Esophagus muscularis mucosa (tissue), 4 donors: ENCODE data around the gene UNC5CL. TPM values are rescaled to one million over a fixed set of nuclear protein-coding genes. Genes with fewer than 3 reads are reported as not detected.

Source experiments
- DNase-seq: peaks from one replicate; pipeline ENCODE4 v3.0.0-alpha.2; 2017; ENCODE audit errors: extremely low spot score
- H3K27ac ChIP-seq, 4 donors: fragments of 200-600 bp; sonication (generic); replicated peaks in 1 of 4; 1 replicate in 3 of 4; 2 replicates in 1 of 4; pipeline ENCODE4 v1.5.1; 2016 to 2019; ENCODE audit warnings: mild to moderate bottlenecking in 1 of 4
- H3K27me3 ChIP-seq, 4 donors: fragments of 200-600 bp; sonication (generic); one replicate each; pipeline versions ENCODE4 v1.5.1 to v1.6.0; 2016 to 2019
- H3K36me3 ChIP-seq, 4 donors: fragments of 200-600 bp; sonication (generic); one replicate each; pipeline ENCODE4 v1.5.1; 2016 to 2019
- H3K4me1 ChIP-seq, 4 donors: fragments of 200-600 bp; sonication (generic); one replicate each; pipeline ENCODE4 v1.5.1; 2016 to 2019
- H3K4me3 ChIP-seq, 4 donors: fragments of 200-600 bp; sonication (generic); 1 replicate in 2 of 4; 2 replicates in 2 of 4; pipeline ENCODE4 v1.5.1; 2016 to 2019; ENCODE audit warnings: mild to moderate bottlenecking in 4 of 4, moderate library complexity in 1 of 4
- H3K9me3 ChIP-seq, 4 donors: fragments of 200-600 bp; sonication (generic); 1 replicate in 3 of 4; 2 replicates in 1 of 4; pipeline ENCODE4 v1.5.1; 2016 to 2019
- CTCF ChIP-seq, 3 experiments: fragments of 200-600 bp in 2 of 3; fragments of 450-650 bp in 1 of 3; sonication (generic) in 2 of 3; IDR thresholded peaks; one replicate each; pipeline ENCODE4 v1.5.1; 2017 to 2019; ENCODE audit warnings: antibody characterized with exemption in 3 of 3, mild to moderate bottlenecking in 2 of 3, moderate library complexity in 1 of 3
- EP300 ChIP-seq: sonication (generic); formaldehyde crosslinking; IDR thresholded peaks from one replicate; pipeline ENCODE4 v1.6.1; 2017; ENCODE audit warnings: antibody characterized with exemption
- POLR2A ChIP-seq: fragments of 450-650 bp; IDR thresholded peaks from one replicate; pipeline ENCODE4 v1.6.1; 2017; ENCODE audit warnings: antibody characterized with exemption, moderate library complexity, mild to moderate bottlenecking, low read depth
- POLR2AphosphoS5 ChIP-seq, 2 donors: sonication (generic); formaldehyde crosslinking; IDR thresholded peaks; one replicate each; pipeline ENCODE4 v1.6.1; 2017; ENCODE audit warnings: antibody characterized with exemption in 2 of 2
- WGBS: methylation state at CpG from one replicate; pipeline ENCODE4 v1.1.5; 2018; 5-methylcytosine and 5-hydroxymethylcytosine counted together
- intact Hi-C: fragments of 100-400 bp; cut with DNase I; formaldehyde crosslinking; loops from one replicate; pipeline ENCODE4 v1.15.1; 2023
- total RNA-seq, 4 donors: library from RNA; depleted of rRNA; stranded (reverse); fragments of >200 nt; gene quantifications; one replicate each; pipeline versions ENCODE4 v1.1.0 to v1.2.1, GENCODE V29; 2016

UNC5CL gene
- total RNA-seq, 4 donors from 2014 or later: 0.33 to 0.83 (median 0.60) TPM

- intact Hi-C loops: no loop called here
- Histone ChIP-seq H3K4me3 (no peak overlapping the region), H3K9me3 (no peaks in the 10 kb centered on the region), H3K27ac (no peak overlapping the region), H3K36me3 (peaks cover 16 to 59% (median 42%) of the 10 kb centered on the region in 4 donors), H3K4me1 (peaks cover 5 to 12% (median 9%) of the 10 kb centered on the region in 4 donors), H3K27me3 (no peaks in the 10 kb centered on the region)
- WGBS: 100% methylated on average over 2 of the region's 2 CpGs
- TF ChIP-seq EP300 (no peak), POLR2A (no peak), POLR2AphosphoS5 (IDR thresholded peaks at IDR 0.05) (no peak), CTCF (IDR thresholded peaks at IDR 0.05) (no peak)
- DNase-seq: no peak
These were observed 41.6 kb upstream of the UNC5CL start for GRCh38 chr6:41080621-41081020.

GRCh38 chr6:41079080-41079479 is 40.1 kb upstream of the UNC5CL start:
- no peak for DNase-seq
- H3K9me3 ChIP-seq: no peaks in the 10 kb centered on the region
- H3K27ac ChIP-seq: no peak overlapping the region
- H3K4me1 ChIP-seq: peaks cover 20 to 28% (median 24%) of the 10 kb centered on the region in 4 donors
- no peak for TF ChIP-seq POLR2A
- TF ChIP-seq POLR2AphosphoS5 (IDR thresholded peaks at IDR 0.05): no peak
- TF ChIP-seq CTCF (IDR thresholded peaks at IDR 0.05): no peak
- no peak for TF ChIP-seq EP300
- peaks cover 9 to 45% (median 30%) of the 10 kb centered on the region in 4 donors for H3K36me3 ChIP-seq
- 100% methylated on average over 1 of the region's 1 CpG for WGBS
- no peak overlapping the region for H3K4me3 ChIP-seq
- no peaks in the 10 kb centered on the region for H3K27me3 ChIP-seq
- intact Hi-C loops: no loop called here

- DNase-seq: no peak
- no peak for TF ChIP-seq POLR2AphosphoS5 (IDR thresholded peaks at IDR 0.05)
- TF ChIP-seq EP300: no peak
- no peak for TF ChIP-seq POLR2A
- TF ChIP-seq CTCF (IDR thresholded peaks at IDR 0.05): no peak
- intact Hi-C loops: no loop called here
- H3K27me3 ChIP-seq: no peaks in the 10 kb centered on the region
- no peaks in the 10 kb centered on the region for H3K9me3 ChIP-seq
- WGBS: 90% methylated on average over 3 of the region's 3 CpGs
- H3K4me3 ChIP-seq: no peak overlapping the region
- H3K27ac ChIP-seq: no peak overlapping the region
- H3K4me1 ChIP-seq: peaks cover 20 to 29% (median 27%) of the 10 kb centered on the region in 4 donors
- peaks cover 6 to 35% (median 23%) of the 10 kb centered on the region in 4 donors for H3K36me3 ChIP-seq
These were observed 39.1 kb upstream of the UNC5CL start for GRCh38 chr6:41078101-41078500.

- no peaks in the 10 kb centered on the region for H3K9me3 ChIP-seq
- intact Hi-C loops: no loop called here
- peaks cover 20 to 29% (median 27%) of the 10 kb centered on the region in 4 donors for H3K4me1 ChIP-seq
- TF ChIP-seq EP300 (no peak), CTCF (IDR thresholded peaks at IDR 0.05) (no peak), POLR2A (no peak), POLR2AphosphoS5 (IDR thresholded peaks at IDR 0.05) (no peak)
- no peaks in the 10 kb centered on the region for H3K27me3 ChIP-seq
- H3K36me3 ChIP-seq: peaks cover 6 to 32% (median 22%) of the 10 kb centered on the region in 4 donors
- DNase-seq: no peak
- no peak overlapping the region for H3K4me3 ChIP-seq
- H3K27ac ChIP-seq: no peak overlapping the region
- WGBS: 91% methylated on average over 2 of the region's 2 CpGs
These were observed 38.5 kb upstream of the UNC5CL start for GRCh38 chr6:41077536-41077935.
